Hematopoietic multipotent progenitor cell treated with erythropoietin and hydrocortisone succinate and interleukin-3 and kit ligand, for 4 days (in vitro differentiated cells): ENCODE data around the gene PNLIPRP1.

Experiments used
- DNase-seq: peaks from one replicate; pipeline ENCODE4 v3.0.0-alpha.2; 2015

Gene PNLIPRP1

DNA sequence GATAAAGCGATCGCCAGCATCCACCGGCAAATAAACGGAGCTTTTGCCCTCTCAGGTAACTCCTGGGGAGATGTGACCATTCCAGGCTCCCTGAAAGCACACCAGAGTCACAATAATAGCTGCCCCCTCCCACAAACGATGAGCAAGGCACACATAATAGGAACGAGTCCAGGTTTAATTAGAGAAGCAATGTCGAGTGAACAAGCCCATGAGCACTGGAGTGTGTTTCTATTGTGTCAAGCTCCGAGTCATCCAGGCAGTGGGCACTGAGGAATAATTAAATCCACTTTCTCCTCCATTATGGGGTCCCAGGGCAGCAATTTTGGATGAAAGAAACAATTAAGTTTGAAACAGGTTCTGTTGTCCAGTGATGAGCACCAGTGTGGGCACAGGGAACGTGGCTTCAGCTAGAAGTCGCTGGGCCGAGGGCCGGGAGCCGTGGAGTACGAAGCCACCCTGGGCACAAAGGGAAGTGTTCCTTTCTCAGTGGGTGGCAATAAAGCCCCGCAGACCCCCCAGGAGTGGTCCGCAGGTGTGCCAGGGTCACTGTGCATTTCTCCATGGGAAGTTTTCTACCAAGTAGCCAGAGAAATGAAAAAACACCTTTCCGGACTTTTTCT is 41.9 kb downstream of the PNLIPRP1 start:
- no peak for DNase-seq

DNA sequence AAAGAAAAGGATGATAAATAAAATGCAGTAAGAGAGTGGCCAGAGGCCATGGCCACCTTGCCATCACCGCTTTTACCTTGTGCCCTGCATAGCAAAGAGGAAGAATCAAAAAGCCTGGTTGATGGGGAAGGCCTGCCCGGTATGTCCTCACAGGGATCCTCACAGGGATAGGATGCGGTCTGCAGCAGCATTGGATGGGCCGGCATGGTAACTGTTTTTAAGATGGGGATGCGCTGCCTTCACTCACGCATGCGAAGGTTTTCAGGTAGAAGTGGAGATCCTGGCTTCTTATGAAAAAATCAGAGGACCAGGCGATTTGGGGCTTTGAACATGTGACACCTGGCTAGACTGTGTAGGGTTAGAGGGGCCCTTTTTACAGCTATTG is 42.4 kb downstream of the PNLIPRP1 start:
- DNase-seq = no peak

DNA sequence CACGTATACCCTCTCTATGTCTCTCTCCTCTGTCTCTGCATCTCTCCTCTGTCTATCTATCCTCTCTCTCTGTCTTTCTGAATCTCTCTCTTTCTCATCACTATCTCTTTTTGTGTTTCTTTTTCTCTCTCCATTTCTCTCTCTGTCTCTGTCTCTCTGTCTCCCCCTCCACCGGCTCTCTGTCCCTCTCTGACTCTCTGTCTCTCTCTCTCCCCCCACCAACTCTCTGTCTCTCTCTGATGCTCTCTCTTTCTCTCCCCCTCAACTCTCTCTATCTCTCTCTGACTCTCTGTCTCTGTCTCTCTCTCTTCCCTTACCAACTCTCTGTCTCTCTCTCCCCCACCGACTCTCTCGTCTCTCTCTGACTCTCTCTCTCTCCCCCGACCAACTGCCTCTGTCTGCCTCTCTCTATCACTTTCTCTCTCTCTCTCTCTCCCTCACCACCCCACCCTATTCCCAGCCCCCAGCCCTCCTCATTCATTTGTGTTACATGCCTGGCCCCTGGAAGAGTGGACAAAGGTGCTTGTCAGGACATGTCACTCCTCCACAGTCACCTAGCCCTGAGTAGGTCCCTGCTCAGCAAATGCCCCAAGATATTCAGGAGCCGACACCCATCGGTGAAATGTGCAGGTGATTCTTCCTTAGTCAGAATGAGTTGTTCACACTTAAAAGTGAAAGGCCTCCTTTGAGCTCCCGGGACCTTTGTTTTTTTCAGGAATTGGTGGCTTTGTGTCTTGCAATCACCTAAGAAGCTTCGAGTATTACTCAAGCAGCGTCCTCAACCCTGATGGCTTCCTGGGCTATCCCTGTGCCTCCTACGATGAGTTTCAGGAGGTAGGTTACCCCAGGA is 43.6 kb downstream of the PNLIPRP1 start:
- DNase-seq = no peak

DNA sequence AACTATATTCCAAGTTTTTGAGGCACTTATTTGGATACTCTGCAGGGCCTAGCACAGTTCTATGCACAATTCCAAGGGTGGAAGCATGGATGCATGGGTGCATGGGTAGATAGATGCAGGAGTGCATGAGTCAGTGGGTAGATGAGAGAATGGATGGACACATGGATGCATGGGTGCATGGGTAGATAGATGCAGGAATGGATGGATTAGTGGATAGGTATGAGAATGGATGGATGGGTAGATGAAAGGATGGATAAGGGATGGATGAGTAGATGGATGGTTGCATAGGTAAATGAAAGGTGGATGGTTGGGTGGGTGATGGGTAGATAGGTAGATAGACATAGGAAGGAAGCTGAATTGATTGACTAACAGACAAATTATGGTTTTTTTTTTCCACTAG is 45.6 kb downstream of the PNLIPRP1 start:
- DNase-seq = no peak

DNA sequence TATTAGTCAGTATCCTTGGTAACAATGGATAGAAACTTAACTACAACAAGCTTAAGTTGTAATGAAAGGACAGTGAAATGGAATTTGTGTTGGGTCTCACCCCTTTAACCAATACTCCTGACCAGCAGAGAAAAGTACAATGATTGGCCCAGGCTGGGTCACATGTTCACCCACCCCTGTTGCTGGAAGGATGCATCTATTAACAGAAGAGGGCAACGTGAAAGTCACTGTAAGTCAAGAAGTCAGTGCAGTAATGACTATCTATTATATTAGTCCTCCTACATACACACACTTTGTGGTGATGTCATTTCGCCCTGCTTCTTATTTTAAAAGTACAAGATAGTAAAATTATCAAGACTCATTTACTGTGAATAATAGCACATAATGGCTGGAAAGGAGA is 46.2 kb downstream of the PNLIPRP1 start:
- DNase-seq = no peak

DNA sequence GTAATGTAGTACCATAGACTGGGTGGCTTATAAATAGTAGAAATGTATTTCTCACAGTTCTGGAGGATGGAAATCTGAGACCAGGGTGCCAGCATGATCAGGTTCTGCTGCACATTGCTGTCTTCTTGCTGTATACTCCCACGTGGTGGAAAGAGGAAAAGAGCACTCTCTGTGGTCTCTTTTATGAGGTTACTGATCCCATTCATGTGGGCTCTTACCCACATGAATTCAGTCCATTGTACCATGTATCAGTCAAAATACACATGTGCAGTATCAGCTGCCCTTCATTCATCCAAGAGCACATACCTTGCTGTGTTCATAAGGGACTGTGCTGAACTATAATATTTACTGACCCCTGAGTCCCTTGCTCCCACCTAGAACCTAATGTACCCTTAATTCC is 47.1 kb downstream of the PNLIPRP1 start:
- no peak for DNase-seq

DNA sequence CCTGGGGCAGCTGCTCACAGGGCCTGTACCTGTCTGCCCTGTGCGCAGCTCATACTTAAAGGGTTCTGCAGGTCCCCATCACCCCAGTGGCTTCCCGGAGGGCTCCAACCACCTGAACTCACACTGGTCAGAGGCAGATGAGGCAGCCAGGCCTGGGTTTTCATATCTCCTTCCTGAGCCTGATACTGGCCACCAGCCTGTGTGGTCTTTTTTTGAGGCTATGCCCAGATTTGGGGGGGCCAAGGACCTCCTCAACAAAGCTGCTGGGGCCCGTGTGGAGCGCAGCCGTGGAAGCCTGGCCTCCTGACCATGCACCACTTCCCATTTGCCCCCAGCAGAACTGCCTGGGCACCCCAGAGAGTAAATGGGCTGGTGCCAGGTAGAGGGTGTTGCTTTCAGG is 55.7 kb downstream of the PNLIPRP1 start:
- no peak for DNase-seq

DNA sequence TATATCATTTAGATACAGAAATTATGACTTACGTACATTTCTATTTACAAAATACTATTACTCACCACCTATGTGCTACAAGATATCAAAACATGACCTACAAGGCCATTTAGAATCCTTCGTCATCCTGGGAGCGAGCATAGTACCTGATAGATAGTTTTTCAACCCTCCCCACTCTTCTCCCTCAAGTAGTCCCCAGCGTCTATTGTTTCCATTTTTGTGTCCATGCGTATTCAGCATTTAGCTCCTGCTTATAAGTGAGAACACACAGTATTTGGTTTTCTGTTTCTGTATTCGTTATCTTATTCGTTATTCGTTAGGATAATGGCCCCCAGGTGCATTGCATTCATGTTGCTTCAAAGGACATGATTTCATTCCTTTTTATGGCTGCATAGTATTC is 58.1 kb downstream of the PNLIPRP1 start:
- no peak for DNase-seq

DNA sequence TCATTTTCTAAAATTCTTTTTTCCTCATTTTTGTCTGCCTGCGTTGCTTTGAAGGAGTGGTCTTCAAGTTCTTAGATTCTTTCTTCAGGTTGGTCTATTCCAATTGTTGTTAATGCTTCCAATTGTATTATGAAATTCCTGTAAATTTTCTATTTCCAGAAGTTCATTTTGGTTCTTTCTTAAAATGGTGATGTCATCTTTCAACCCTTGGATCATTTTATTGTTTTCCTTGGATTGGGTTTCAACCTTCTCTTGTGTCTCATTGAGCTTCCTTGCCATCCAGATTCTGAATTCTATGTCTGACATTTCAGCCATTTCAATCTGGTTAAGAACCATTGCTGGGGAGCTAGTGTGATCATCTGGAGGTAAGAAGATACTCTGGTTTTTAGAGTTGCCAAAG is 63.1 kb downstream of the PNLIPRP1 start:
- DNase-seq = no peak

DNA sequence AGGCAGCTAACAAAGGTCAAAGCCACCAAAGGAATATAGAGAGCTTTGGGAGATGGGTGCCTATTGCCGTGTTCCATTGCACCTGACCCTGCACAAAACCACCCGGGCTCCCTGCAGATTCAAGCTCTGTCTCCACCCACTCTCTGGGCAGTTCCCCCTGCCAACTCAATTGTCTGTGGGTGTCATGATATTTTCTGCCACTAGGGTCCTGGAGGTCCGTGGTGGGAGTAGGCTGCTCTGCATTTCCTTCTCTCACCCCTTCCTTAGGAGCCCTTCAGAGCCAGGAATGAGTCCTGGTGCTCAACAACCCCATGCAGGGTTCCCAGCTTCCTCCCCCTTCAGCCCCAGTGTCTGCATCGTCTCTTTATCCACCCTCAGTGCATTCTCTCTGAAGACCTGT is 64.1 kb downstream of the PNLIPRP1 start:
- peak; percentile 41 for DNase-seq

DNA sequence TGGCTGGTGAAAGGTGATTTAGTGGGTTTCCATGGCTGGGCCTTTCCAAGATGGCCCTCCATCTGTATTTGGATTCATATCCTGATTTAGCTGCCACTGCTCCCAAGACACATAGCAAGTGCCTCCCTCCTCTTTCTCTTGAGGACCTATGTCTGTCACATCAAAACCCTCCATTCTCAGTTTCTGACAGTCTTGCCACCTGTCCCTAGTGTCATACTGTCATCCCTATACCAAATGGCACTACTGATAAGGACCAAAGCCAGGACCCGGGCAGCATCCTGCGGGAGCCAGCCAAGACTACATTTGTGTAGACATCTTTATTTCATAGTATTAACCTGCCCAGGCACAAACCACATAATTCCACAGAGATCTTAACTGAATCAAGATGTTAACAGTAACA is 64.8 kb downstream of the PNLIPRP1 start:
- no peak for DNase-seq

DNA sequence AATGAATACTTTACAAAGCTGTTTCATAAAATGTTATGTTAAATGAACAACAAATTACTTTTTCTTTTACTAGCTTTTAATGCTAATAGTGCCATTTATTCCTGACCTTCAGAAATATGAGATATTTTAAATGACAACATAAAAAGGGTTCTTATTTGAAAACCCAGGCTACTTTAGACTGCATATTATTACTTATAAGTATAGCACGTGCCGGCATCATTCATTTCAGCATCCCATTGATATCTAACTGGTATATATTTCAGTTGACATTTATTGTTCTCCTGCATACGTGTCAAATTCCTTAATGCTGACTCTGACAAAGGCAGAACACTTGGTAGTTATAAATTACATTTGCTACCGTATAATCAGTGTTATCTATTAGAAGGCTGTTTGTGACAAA is 65.3 kb downstream of the PNLIPRP1 start:
- DNase-seq = no peak

DNA sequence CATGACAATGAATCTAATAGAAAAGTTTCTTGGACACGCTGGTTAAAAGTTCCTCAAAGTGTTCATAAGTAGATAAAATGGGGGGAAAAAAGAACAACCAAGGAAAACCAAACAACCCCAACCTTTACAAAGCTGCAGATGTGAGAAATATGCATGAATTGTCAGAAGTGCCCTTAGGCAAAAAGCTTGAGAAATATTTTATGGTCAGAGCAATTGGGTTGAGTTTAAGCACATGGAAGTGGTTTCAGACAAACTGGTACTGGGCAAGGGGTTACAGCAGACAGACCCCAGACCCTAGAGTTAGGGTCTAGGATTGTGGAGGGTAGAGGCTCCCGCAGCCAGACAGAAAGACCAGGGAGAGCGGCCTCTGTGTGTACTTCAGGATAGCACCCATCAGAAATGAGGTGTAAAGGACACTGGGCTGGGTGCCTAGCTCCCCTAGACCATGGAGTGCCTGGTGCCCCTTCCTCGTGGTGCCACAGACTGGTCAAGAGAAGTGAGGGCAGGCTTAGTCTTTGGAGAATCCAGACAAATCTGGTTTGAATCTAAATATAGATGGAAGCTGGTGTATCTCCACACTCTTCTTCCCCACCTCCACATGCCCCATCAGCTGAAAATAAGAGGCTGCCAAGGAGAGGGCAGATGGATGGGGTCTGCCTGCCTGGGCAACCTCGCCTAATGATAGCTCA is 67.2 kb downstream of the PNLIPRP1 start:
- no peak for DNase-seq
